Stimulated activated CD4-positive, alpha-beta T cell treated with anti-CD3 and anti-CD28 coated beads, Interleukin-2, amount 100 ng/mL, for 24 hours (primary cell): ENCODE measurements around the gene SMCP.

ENCODE experiments used
- DNase-seq, 2 donors: peaks; one replicate each; pipeline ENCODE4 v3.0.0-alpha.2; 2020

Gene SMCP, protein sequence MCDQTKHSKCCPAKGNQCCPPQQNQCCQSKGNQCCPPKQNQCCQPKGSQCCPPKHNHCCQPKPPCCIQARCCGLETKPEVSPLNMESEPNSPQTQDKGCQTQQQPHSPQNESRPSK

GRCh38 chr1:152878042-152878441, at the start of gene SMCP:
Gene SMCP, plus strand, starts transcription at chr1:152878322. Its CDS starts 6,101 bp downstream, at chr1:152884423.
- DNase-seq: peak in 1 of 2 donors; percentile 63

GRCh38 chr1:152836870-152837269, 41.3 kb upstream of the SMCP start:
- no peak for DNase-seq

- DNase-seq: no peak
These were observed 35.6 kb upstream of the SMCP start, which contains the start of gene LCE6A for GRCh38 chr1:152842556-152842955. Gene LCE6A, plus strand, starts transcription at chr1:152842856. Its CDS starts 665 bp downstream, at chr1:152843521.

DNA sequence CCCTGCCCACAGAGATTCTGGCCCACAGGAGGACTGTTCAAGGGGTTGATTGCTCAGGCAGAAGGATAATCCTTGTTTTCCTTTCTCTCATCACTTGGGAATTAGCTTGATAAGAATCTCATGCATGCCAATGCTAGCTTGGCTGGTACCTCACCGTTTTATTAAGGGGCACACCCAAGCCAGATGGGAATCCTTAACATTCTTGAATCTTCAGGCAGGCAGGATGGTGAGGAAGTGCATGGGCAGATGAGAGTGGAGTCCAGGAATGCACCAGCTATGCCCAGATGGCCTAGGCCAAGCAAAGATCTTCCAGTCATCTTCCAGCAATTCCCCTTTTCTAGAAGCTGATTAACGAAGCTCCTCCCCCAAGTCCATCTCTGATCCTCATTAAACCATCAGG, 22.5 kb upstream of the SMCP start:
- DNase-seq: no peak

DNA sequence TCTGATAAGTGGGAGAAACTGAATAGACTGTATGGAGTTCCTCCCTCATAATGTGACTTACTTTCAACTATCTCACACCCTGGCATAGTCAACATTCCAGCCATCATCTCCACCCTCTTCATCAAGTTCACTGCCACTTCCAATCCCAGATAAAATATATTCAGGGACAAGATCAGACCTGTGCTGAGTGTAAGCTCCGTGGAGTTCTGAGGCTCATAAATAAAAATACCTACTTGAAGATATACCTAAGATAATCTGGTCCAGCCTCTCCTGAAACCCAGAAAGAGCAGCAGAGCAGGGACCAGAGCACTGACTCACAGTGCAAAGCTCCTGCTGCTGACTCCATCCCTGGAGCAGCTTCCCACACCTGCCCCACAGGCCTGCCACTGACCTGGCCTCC, 20.1 kb upstream of the SMCP start:
- DNase-seq: no peak

DNA sequence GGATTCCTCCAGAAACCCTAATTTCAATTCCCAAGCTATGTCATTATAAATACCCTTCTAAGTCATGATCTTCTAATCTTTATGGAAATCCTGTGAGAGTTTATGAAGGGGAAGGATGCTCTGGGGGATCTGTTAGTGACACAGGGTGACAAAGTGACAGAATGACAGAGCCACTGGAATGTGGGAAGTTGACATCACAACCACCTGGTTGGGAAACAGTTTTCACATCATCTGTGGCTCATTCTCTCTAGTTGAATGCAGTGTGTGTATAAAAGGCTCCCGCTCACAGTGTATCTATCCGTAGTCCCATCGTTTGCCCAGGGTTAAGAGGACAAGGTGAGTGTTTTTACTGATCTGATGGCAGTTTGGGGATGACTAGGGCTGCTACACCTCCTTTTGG, 18.4 kb upstream of the SMCP start, which contains the start of gene LCE7A:
Gene LCE7A, plus strand, starts transcription at position 301 of the 400 bp plus-strand sequence. CDS start 702 bp downstream, outside the sequence.
- no peak for DNase-seq

GRCh38 chr1:152860129-152860528, 18.0 kb upstream of the SMCP start:
- no peak for DNase-seq

DNA sequence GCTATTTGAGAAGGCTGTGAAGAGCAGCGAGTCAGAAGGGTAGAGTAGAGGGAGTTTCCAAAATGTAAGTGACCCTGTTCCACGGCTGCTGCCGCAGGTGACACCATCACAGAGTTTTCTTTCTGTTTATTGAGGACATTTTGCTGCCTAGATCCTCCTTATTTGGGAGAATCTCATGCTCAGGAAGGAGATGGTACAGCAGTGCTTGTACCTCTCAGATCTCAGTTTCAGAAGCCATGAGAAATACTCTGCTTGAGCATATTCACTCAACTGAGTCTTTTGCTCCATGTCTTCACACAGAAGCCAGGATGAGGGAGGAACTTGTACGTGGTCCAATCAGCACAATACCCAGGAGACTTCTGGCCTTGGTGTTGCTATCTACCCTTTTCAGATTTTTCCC, 16.7 kb upstream of the SMCP start:
- DNase-seq: no peak

DNA sequence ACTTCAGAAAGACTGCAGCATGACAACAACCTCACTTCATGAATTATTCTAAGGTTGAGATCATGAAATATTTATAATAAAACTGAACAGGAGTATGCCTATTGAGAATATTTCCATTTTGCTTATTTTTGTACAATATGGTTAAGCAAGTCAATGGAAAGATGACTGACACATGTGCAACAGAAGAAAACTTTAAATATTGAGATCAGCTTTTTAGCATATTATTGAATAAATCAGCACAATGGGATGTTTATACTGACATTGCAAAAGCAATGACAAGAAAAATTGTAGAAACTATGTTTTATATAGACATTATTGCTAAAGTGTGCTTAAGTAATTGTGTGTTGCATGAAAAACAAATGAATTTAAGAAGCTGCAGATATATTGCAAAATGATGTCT, 13.7 kb upstream of the SMCP start:
- no peak for DNase-seq

- DNase-seq: no peak
These were observed 11.8 kb upstream of the SMCP start for GRCh38 chr1:152866321-152866720.

DNA sequence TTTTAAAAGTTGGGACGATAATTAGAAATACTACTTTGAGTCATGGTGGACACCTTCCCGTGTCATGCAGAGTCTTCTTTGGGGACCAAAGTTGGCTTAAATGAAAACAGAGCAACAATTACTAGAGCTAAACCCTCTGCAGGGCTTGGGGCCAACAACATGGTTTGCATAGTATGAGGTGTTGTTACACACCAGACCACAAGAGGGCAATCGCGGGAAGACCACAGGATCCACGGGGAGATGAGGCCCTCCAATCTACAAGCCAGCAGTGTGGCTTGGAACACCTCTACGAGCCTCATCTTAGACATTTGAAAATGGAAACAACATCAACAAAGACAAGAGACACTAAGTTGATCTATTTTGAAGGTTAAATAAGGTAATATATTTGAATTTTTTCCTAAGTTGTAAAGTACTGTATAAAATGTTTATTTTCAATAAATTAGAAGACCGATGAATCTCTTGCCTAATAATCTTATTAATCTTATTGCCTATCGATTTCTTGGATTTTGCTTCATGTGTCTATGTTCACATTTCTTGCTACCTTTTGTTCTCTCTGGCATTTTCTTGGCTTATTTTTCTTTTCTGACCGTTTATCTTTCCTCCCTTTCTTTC, 8.2 kb upstream of the SMCP start:
- peak; percentile 67 to 68 for DNase-seq

- no peak for DNase-seq
These were observed 7.0 kb upstream of the SMCP start for GRCh38 chr1:152870831-152871730.

DNA sequence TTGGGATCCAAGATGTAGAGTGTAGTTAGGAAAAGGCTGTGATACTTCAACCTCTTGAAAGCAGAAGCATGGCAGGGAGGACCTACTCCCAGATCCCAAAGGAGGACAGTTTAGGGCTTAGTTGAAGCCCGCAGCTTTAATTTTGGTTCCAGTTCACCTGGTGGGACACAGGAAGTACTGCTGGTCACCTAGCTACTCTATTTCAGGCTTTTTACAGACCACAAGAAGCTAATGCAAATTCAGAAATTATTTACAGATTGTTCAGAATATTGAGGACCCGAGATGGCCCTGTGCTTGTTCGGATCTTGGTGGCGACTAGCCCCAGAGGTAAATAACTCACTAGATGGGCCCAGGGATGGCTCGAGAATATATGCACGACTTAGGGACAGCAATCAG, 6.4 kb upstream of the SMCP start:
- DNase-seq: no peak

- no peak for DNase-seq
These were observed 4.6 kb upstream of the SMCP start for GRCh38 chr1:152873495-152873894.

- DNase-seq: no peak
These were observed 1.3 kb upstream of the SMCP start for GRCh38 chr1:152876827-152877226.

GRCh38 chr1:152879559-152880198, 1.6 kb downstream of the SMCP start:
- no peak for DNase-seq

DNA sequence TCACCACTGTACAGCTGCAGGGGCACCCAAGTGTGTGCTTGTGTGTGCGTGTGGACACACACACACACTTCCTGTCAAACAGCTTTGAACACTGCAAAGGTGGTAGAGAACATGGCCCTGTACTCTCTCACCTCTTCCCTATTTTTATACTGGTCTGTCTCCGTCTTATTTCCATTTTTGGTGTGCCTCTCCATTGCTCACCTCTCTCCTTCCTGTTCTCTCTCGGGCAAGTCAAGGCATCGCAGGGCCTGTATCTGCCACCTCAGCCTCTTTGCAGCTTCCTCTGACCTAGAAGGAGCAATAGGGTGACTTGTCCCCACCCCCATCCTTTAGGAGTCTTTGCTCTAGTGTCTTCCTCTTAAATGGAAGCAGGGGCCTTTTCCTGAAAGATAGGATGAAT, 2.2 kb downstream of the SMCP start:
- no peak for DNase-seq

GRCh38 chr1:152880907-152881306, 2.8 kb downstream of the SMCP start:
- DNase-seq: no peak

DNA sequence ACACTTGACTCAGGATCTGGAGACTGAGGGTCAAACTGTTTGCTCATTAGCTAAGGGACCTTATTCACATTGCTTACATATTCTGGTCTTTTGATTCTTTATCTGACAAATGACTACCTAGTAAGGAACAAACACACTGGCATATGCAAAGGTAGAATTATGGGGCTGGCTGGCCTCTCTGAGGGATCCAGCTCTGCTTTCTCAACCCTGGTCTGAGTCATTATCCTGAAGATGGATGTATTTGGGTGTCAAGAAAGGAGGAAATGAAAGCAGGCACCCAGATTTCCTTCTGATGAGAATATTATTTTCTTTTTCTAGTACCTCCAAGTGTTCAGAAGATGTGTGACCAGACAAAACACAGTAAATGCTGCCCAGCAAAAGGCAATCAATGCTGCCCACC, 6.0 kb downstream of the SMCP start:
- no peak for DNase-seq

DNA sequence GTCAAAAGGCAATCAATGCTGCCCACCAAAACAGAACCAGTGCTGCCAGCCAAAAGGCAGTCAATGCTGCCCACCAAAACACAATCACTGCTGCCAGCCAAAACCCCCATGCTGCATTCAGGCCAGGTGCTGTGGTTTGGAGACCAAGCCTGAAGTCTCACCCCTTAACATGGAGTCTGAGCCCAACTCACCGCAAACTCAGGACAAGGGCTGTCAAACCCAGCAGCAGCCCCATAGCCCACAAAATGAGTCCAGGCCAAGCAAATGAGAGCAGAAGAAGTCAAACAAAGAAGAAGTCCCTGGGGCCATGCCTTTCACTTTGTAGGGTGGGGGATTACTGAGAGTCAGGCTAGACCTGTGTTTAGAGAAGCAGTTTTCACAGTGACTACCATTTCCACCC, 6.4 kb downstream of the SMCP start:
- DNase-seq: no peak

DNA sequence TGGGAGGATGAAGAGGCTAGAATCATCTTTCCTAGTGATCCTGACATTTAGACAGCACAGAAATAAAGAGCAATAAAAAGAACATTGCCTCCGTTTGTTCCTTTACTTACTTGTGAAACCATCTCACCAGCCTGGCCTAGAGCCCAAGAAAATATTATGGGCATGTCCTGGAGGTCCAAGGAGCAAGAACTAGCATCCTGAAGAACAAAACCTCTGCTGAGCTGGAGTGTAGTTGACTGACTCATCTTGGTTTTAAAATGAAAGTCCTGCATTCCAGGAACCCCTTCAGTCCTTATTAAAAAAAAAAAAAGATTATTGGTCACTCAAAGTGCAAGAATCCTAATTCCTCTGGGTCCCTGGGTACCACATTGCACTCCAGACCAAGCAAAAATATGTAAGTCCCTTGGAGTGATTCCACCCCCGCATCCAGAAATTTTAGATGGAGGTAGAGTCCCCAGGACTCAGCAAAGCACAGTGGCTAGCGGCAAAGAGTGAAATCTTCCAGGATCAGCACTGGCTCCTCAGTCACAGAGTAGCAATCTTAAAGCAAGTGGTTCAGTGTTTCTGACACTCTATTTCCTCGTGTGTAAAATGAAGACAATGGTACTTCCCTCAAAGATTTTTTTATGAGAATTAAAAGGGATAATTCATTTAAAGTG, 7.0 kb downstream of the SMCP start:
- no peak for DNase-seq

GRCh38 chr1:152886085-152886484, 8.0 kb downstream of the SMCP start:
- DNase-seq: no peak
